Inflammatory macrophage treated with lipopolysaccharide for 4 hours (primary cell): ENCODE results near the gene FRRS1.

ENCODE experiments used
- DNase-seq: peaks from one replicate; pipeline ENCODE4 v3.0.0-alpha.2; 2020

Gene FRRS1

DNA sequence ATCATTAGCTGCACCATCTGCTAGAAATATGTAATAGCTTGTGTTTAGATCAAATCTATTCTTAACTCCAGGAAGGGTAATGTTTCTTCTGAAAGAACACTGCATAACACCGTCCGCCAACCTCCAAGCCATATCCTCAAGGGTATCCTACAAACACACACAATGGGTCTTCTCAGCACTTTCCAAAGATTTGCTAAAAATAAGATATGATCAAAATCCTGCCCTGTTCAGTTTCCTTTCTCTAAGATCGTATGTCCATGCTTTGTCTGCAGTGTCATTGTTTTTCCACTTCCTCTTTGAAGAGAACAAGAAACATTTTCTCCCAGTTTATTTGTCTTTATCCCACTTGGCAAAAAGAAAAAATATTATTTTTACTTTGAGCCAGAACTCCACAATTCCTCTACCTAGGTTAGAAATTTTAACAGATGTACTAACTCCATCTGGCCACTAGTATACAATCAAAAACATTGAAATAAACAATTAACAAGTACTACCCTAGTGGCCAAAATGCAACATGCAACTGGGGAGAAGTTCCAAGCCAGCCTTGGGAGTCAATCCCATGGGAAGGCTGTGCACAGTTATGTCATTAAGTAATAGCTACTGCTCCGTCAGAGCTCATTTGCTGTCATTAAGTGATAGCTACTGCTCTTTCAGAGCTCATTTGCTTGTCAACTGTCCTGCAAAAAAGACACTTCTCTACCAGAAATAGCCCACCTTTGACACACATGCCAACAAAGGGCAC lies 37.8 kb downstream of the FRRS1 start:
- DNase-seq, result peak; percentile 19

DNA sequence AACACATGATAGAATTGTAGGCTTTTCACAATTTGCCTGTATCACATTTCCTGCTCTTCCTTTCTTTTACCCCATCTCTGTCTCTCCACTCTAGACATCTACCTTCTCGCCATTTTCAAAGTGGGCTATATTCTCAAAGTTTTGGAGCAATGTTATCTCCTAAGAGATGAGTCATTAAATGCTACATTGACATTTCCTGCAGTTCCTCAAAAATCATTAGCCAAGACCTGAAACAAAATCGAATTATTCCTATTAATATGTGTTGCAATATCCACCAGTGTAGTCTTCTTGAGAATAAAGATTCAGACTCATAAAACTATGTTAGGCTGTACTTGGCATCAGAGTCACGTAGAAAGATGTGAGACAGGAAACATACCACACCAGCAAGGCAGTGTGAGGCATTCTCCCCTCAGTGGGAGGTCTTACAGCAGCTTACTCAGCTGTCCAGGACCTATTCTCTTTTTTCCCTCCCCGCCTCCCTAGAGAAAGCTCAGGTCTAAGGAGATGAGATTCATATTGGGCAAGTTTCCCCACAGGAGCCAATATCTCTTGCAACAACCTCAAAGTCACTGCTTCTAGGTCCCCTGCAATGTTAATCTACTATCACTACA lies 38.8 kb downstream of the FRRS1 start:
- peak; percentile 5 for DNase-seq

GRCh38 chr1:99726818-99727217 lies 39.6 kb downstream of the FRRS1 start:
- no peak for DNase-seq

GRCh38 chr1:99726407-99726806 lies 40.0 kb downstream of the FRRS1 start:
- no peak for DNase-seq

GRCh38 chr1:99725996-99726395 lies 40.4 kb downstream of the FRRS1 start:
- DNase-seq, result no peak

DNA sequence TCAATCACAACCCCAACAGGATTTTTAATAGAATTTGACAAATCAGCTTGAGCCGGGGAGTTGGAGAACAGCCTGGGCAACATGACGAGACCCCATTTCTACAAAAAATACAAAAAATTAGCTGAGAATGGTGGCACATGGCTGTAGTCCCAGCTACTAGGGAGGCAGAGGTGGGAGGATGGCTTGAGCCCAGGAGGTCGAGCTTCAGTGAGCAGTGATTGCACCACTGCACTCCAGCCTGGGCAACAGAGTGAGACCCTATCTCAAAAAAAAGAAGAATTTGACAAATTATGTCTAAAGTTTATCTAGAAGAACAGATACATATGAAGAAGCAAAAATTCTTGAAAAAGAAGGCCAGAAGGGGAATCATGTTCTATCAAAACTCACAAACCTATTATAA lies 43.2 kb downstream of the FRRS1 start:
- no peak for DNase-seq

DNA sequence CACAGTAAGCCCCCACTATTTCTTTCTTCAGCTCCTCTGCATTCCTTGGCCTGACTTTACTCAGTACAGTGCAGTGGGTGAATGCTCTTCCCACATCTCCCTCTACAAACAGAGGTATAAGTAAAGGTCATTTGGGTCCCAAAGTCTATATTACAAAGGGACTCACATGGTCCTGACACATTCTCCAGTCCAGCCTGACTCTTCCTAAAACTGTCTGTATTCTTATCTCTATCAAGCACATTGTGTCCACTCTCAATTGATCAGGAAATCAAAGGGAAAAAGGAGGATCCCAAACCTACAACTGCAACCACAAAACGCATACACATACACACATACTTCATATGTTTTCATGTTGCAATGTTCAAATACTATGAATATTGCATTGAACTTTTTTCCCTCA lies 49.4 kb downstream of the FRRS1 start:
- no peak for DNase-seq

DNA sequence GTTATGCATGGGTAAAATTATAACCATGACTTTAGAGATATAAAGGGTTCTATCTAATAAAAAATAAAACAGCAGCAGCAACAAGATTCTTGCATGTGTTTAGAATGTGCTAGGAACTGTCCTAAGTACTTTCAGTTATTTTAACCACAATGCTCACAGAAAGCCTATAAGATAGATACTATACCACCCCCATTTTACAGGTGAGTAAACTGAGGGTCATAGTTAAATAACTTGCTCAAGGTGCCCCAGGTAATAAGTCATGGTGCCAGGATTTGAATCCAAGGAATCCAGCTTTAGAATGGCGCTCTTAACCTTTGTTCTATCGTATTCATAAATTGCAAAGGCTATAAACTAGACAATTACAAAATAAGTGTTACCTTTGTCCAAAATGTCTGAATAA lies 53.4 kb downstream of the FRRS1 start:
- DNase-seq, result no peak

- DNase-seq, result no peak
These were observed 55.4 kb downstream of the FRRS1 start for GRCh38 chr1:99710994-99711393.

DNA sequence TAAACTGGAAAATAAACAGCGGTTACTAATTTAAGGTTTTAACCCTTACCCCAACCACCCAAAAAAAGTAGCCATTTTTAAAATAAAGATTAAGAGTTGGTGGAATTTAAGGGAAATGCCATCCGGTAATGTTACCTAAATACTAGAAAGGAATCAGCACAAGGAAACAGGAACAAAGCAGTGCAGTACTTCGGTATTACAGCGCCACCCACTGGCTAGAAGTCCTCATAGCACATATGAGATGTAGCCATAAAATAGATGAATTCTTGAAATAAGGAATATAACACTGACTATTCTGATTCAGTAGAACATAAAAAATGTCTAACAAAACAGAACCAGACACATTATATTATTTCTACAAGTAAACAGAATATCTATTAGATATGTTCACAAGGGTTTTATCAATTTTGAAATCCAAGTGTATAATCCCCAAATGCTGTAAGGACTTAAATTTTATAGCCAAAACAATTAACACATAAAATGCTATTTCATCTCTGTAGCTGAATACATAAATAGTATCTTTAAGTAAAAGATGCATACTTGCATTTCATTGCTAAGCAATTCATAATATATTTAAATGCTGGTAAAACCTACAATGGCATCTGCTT lies 58.8 kb downstream of the FRRS1 start:
- peak; percentile 65 for DNase-seq

- no peak for DNase-seq
These were observed 61.0 kb downstream of the FRRS1 start for GRCh38 chr1:99705385-99705784.

- DNase-seq, result peak; percentile 15
These were observed 62.0 kb downstream of the FRRS1 start for GRCh38 chr1:99704356-99704816.

DNA sequence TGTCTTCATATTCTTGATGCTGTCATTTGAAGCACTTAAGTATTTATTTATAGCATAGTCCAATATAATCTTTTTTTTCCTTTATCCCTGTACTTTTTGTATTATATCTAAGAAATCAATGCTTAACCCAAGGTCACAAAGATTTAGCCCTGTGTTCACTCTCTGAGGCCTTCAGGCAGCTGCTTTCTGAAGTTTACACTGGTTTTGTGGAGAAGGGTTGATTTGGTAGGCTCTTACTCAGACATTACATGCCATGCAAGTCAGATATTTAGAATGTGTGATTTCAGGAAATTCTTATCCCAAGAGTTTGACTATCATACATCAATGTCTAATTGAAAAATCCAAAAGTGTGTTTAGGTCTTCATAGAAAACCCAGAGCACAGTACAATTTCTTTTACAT lies 64.2 kb downstream of the FRRS1 start:
- DNase-seq, result no peak

DNA sequence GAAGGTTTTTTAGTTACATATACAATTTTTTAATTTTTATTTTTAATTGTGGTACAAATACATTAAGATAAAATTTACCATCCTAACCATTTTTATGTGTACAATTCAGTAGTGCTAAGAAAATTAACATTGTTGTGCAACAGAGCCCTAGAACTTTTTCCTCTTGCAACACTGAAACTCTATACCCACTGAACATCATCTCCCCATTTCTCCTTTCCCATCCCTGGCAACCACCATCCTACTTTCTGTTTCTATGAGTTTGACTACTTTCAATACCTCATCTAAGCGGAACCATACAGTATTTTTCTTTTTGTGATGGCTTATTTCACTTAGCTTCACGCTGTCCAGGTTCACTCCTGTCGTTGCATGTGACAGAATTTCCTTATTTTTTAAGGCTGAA lies 66.4 kb downstream of the FRRS1 start:
- peak; percentile 88 for DNase-seq

GRCh38 chr1:99697580-99697979 lies 68.9 kb downstream of the FRRS1 start:
- DNase-seq, result no peak

DNA sequence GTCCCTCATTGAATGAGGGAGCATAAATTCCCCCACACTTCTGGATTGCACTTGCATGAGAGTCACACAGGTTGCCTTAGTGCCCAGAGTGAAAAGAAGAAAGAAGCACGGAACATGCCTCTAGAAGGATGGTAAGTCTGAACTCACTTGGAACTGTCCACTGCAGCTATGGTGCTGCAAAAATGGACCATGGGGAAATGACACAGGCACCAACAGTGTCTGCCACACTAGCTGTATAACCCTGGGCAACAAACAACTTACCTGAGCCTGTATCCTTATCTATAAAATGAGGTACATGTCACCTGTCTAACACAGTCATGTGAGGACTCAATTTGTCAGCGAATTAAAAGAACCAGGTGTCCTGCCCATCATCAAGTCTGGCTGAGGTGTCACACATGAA lies 69.8 kb downstream of the FRRS1 start:
- no peak for DNase-seq

GRCh38 chr1:99691175-99691574 lies 75.3 kb downstream of the FRRS1 start:
- DNase-seq, result no peak

- peak; percentile 45 for DNase-seq
These were observed 80.8 kb downstream of the FRRS1 start for GRCh38 chr1:99685516-99686180.

GRCh38 chr1:99682291-99682751 lies 84.1 kb downstream of the FRRS1 start:
- DNase-seq, result no peak

DNA sequence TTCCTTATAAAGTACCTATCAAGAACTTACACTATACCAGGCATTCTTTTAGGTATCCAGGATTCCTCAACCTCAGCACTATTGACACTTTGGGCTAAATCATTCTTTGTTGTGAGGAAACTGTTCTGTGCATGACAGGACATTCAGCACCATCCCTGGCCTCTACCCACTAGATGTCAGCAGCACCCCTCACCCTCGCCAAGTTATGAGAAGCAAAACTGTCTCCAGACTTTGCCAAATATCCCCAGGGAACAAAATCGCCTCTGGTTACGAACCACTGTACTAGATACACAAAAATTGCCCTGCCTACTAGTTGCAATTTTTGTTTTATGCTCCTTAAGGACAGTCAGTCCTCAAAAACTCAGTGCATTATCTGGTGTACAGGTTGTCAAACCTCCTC lies 84.9 kb downstream of the FRRS1 start:
- no peak for DNase-seq

GRCh38 chr1:99680270-99680669 lies 86.2 kb downstream of the FRRS1 start:
- no peak for DNase-seq

- DNase-seq, result no peak
These were observed 89.0 kb downstream of the FRRS1 start for GRCh38 chr1:99677416-99677815.

DNA sequence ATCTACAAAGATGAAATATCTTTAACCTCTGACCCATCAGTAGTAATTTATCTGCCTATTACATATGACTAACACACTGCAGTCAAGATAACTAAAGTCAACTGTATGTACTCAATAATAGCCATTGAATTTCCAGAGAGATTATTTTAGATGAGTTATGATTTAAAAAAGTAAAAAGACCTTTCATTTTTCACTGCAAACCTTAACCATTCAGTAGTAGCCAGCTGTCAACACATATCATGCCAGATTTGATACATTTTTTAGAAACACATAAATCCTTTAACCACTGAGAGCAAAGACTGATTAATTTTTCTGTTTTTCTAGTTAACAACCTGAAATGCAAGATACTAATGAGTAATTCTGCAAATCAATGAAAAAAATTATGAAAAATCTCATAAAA lies 89.6 kb downstream of the FRRS1 start:
- no peak for DNase-seq

DNA sequence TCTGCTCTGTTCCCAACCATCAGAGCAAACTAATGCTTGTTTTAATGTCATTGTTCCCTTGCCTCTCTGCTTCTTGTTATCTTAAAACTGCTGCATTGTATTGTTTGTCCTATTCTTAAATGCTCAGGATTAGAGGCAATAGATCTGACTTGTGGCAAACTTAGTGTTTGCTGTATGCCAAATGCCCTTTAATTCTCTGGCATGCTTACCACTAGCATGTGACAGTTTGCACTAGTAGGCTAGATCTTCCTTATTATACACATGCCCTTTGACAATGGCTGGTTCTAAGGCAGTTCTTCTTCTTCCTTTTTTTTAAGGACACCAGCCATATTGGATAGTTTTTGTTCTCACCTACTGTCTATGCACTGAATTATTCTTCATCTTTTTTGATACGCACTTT lies 90.4 kb downstream of the FRRS1 start:
- DNase-seq, result no peak
